ENCODE measurements around the gene KLHL3.

GRCh38 chr5:137735555-137736284 lies at the start of gene KLHL3:
- TF ChIP-seq EZH2 (IDR thresholded peaks at IDR 0.05), result no peak
- no peak for TF ChIP-seq FOXP2 (optimal IDR thresholded peaks at IDR 0.05; ENCODE audit: control extremely low read depth, extremely low read length, insufficient read depth)
